GM23338 (cell line): ENCODE measurements around the gene FLT1. TPM values are rescaled to one million over a fixed set of nuclear protein-coding genes. Genes with fewer than 3 reads are reported as not detected.

Experiments
- ATAC-seq: fragments of 200-7000 bp; cut with Tn5 transposase; 3 replicates; pipeline ENCODE4 v1.9.1; 2020
- DNase-seq: peaks from one replicate; pipeline ENCODE4 v3.0.0-alpha.2; 2015; ENCODE audit warnings: low spot score
- H2AFZ ChIP-seq: fragments of 200-600 bp; sonication (generic); 2 replicates; pipeline ENCODE4 v1.8.0; 2016; ENCODE audit warnings: antibody characterized with exemption, mild to moderate bottlenecking, moderate library complexity
- H3F3A ChIP-seq: fragments of 200-600 bp; sonication (generic); replicated peaks from 2 replicates; pipeline ENCODE4 v1.8.0; 2017; ENCODE audit warnings: antibody characterized with exemption, mixed run types, low read depth
- H3K27ac ChIP-seq: fragments of 200-600 bp; sonication (generic); 2 replicates; pipeline ENCODE4 v1.6.1; 2016; ENCODE audit warnings: low read depth
- H3K27me3 ChIP-seq: fragments of 200-600 bp; sonication (generic); 2 replicates; pipeline ENCODE4 v1.8.0; 2016; ENCODE audit warnings: mild to moderate bottlenecking, mixed run types, moderate library complexity; ENCODE audit not compliant: insufficient read depth
- H3K36me3 ChIP-seq: fragments of 200-600 bp; sonication (generic); 2 replicates; pipeline ENCODE4 v1.8.0; 2016; ENCODE audit warnings: mild to moderate bottlenecking; ENCODE audit not compliant: insufficient read depth
- H3K4me1 ChIP-seq: fragments of 200-600 bp; sonication (generic); 2 replicates; pipeline ENCODE4 v1.8.0; 2016; ENCODE audit warnings: mild to moderate bottlenecking, moderate library complexity; ENCODE audit not compliant: insufficient read depth
- H3K4me2 ChIP-seq: fragments of 200-600 bp; sonication (generic); 2 replicates; pipeline ENCODE4 v1.7.1; 2017; ENCODE audit warnings: mixed run types
- H3K4me3 ChIP-seq: fragments of 200-600 bp; sonication (generic); 2 replicates; pipeline ENCODE4 v1.6.1; 2016; ENCODE audit warnings: mixed run types
- H3K79me2 ChIP-seq: fragments of 200-600 bp; sonication (generic); replicated peaks from 2 replicates; pipeline ENCODE4 v1.8.0; 2017; ENCODE audit warnings: mild to moderate bottlenecking; ENCODE audit not compliant: insufficient read depth
- H3K9me2 ChIP-seq: fragments of 200-600 bp; sonication (generic); 2 replicates; pipeline ENCODE4 v1.8.0; 2017; ENCODE audit not compliant: insufficient read depth
- H4K20me1 ChIP-seq: fragments of 200-600 bp; sonication (generic); replicated peaks from 2 replicates; pipeline ENCODE4 v1.8.0; 2017; ENCODE audit warnings: mild to moderate bottlenecking; ENCODE audit not compliant: insufficient read depth
- H3K27ac Mint-ChIP-seq: 2 replicates; pipeline ENCODE4 v1.8.0; 2020; ENCODE audit warnings: inconsistent platforms, mild to moderate bottlenecking, moderate library complexity, mixed read lengths
- H3K27me3 Mint-ChIP-seq: 3 replicates; pipeline ENCODE4 v1.8.0; 2022; ENCODE audit warnings: low read depth, mild to moderate bottlenecking, moderate library complexity, mixed read lengths, inconsistent platforms; ENCODE audit not compliant: insufficient read depth, poor library complexity
- H3K36me3 Mint-ChIP-seq: 3 replicates; pipeline ENCODE4 v1.8.0; 2021; ENCODE audit warnings: low read depth, mild to moderate bottlenecking, inconsistent platforms, moderate library complexity, mixed read lengths
- H3K4me1 Mint-ChIP-seq: 3 replicates; pipeline ENCODE4 v1.8.0; 2020; ENCODE audit warnings: mild to moderate bottlenecking, inconsistent platforms, mixed read lengths
- H3K4me3 Mint-ChIP-seq: 3 replicates; pipeline ENCODE4 v1.8.0; 2021; ENCODE audit warnings: moderate library complexity, mild to moderate bottlenecking, inconsistent platforms, mixed read lengths
- H3K9me3 Mint-ChIP-seq: 3 replicates; pipeline ENCODE4 v1.8.0; 2020; ENCODE audit warnings: moderate library complexity, mild to moderate bottlenecking, inconsistent platforms, mixed read lengths
- CREB1 ChIP-seq: fragments of 250-450 bp; sonication (Bioruptor Pico); IDR thresholded peaks from 2 replicates; pipeline ENCODE4 v1.5.0; 2020; ENCODE audit warnings: low read depth, mild to moderate bottlenecking, moderate library complexity
- CTCF ChIP-seq, 2 experiments: fragments of 200-600 bp in 1 of 2; sonication (generic) in 1 of 2; conservative IDR thresholded peaks; 2 replicates each; pipeline versions ENCODE4 v1.5.1 to v1.6.1; 2016 to 2017; ENCODE audit warnings: antibody characterized with exemption in 2 of 2, low read depth in 2 of 2, mild to moderate bottlenecking in 2 of 2, moderate library complexity in 1 of 2
- ETS1 ChIP-seq: IDR thresholded peaks from 2 replicates; pipeline ENCODE4 v1.6.1; 2016; ENCODE audit warnings: antibody characterized with exemption
- EZH2 ChIP-seq: fragments of 200-600 bp; sonication (generic); IDR thresholded peaks from one replicate; pipeline ENCODE4 v1.8.0; 2017; ENCODE audit warnings: antibody characterized with exemption, mild to moderate bottlenecking, low read depth; ENCODE audit not compliant: unreplicated experiment
- EZH2phosphoT487 ChIP-seq: fragments of 200-600 bp; sonication (generic); IDR thresholded peaks from one replicate; pipeline ENCODE4 v1.8.1; 2018; ENCODE audit warnings: antibody characterized with exemption; ENCODE audit not compliant: unreplicated experiment
- JUNB ChIP-seq: IDR thresholded peaks from one replicate; pipeline ENCODE4 v1.6.1; 2016; ENCODE audit warnings: antibody characterized with exemption; ENCODE audit not compliant: unreplicated experiment
- NANOG ChIP-seq: IDR thresholded peaks from 2 replicates; pipeline ENCODE4 v1.6.1; 2016; ENCODE audit warnings: antibody characterized with exemption, borderline replicate concordance
- POLR2AphosphoS5 ChIP-seq: IDR thresholded peaks from 2 replicates; pipeline ENCODE4 v1.6.1; 2016; ENCODE audit warnings: antibody characterized with exemption, low read depth
- REST ChIP-seq: IDR thresholded peaks from one replicate; pipeline ENCODE4 v1.6.1; 2018; ENCODE audit warnings: antibody characterized with exemption; ENCODE audit not compliant: unreplicated experiment
- STAT1 ChIP-seq: IDR thresholded peaks from one replicate; pipeline ENCODE4 v1.6.1; 2016; ENCODE audit warnings: antibody characterized with exemption; ENCODE audit not compliant: unreplicated experiment
- ZNF114 ChIP-seq: fragments of 250-450 bp; sonication (Bioruptor Pico); IDR thresholded peaks from 2 replicates; pipeline ENCODE4 v1.5.0; 2020; ENCODE audit warnings: mild to moderate bottlenecking, moderate library complexity
- ZNF331 ChIP-seq: fragments of 250-450 bp; sonication (Bioruptor Pico); IDR thresholded peaks from 2 replicates; pipeline ENCODE4 v1.5.0; 2020; ENCODE audit warnings: low read depth, mild to moderate bottlenecking, moderate library complexity
- ZNF462 ChIP-seq: fragments of 250-450 bp; sonication (Bioruptor Pico); IDR thresholded peaks from 2 replicates; pipeline ENCODE4 v1.5.0; 2020; ENCODE audit warnings: mild to moderate bottlenecking, moderate library complexity
- polyA plus RNA-seq: library from polyadenylated mRNA; unstranded; fragments of >200 nt; fragmentation: Nextera tagmentation; extraction: Ambion mirVana; gene quantifications from 2 replicates; pipeline ENCODE4 v1.2.1, GENCODE V29; 2016
- total RNA-seq: library from RNA; depleted of rRNA; stranded (reverse); fragments of >200 nt; shearing (Covaris generic); gene quantifications from 2 replicates; pipeline ENCODE4 v1.2.3, GENCODE V29; 2014

The FLT1 gene
- total and polyA plus RNA-seq, 2 experiments from 2014 or later = 26.8 to 116 TPM

GRCh38 chr13:28357247-28357825, 137.6 kb downstream of the FLT1 start:
- Histone ChIP-seq H3K27ac (peak overlapping the region; percentile 60), H3K4me2 (peak overlapping the region; percentile 56), H3K9me2 (peaks cover 2% of the 10 kb centered on the region; the same call in 1 of the 2 replicates), H3K79me2 (no peaks in the 10 kb centered on the region), H3K27me3 (no peaks in the 10 kb centered on the region), H2AFZ (no peak overlapping the region), H3K4me1 (peaks cover 31% of the 10 kb centered on the region), H3F3A (no peaks in the 10 kb centered on the region), H4K20me1 (no peaks in the 10 kb centered on the region), H3K4me3 (no peak overlapping the region), H3K36me3 (no peaks in the 10 kb centered on the region)
- peaks cover 29% of the 10 kb centered on the region for H3K4me1 Mint-ChIP-seq
- ATAC-seq (no peak; the same call in 1 of the 3 replicates), DNase-seq (no peak)
- no peak overlapping the region for H3K4me3 Mint-ChIP-seq
- peaks cover 3% of the 10 kb centered on the region; the same call in 2 of the 3 replicates for H3K36me3 Mint-ChIP-seq
- TF ChIP-seq EZH2 (no peak), ZNF114 (CRISPR knock-in tag) (no peak), CTCF (conservative IDR thresholded peaks at IDR 0.05; ENCODE audit: low read depth in 2 of 2) (no peak), JUNB (no peak), ZNF331 (CRISPR knock-in tag) (no peak), EZH2phosphoT487 (no peak), REST (no peak), POLR2AphosphoS5 (no peak), ZNF462 (no peak), STAT1 (no peak), NANOG (no peak), CREB1 (CRISPR knock-in tag) (no peak), ETS1 (no peak)
- H3K9me3 Mint-ChIP-seq = no peaks in the 10 kb centered on the region
- H3K27ac Mint-ChIP-seq = peak overlapping the region; percentile 89
- no peaks in the 10 kb centered on the region for H3K27me3 Mint-ChIP-seq
